SKM-1 (cell line): ENCODE measurements around the gene MYH7B.

Source experiments
- DNase-seq: peaks from one replicate; lab custom pipeline; 2025; ENCODE audit not compliant: unreplicated experiment; lab: John Stamatoyannopoulos, UW

The MYH7B gene

GRCh38 chr20:35004051-35004725, 48.5 kb downstream of the MYH7B start:
- DNase-seq, result no peak

GRCh38 chr20:35004749-35005462, 49.2 kb downstream of the MYH7B start:
- no peak for DNase-seq
